Right lobe of liver (tissue), 6 donors: ENCODE results near the gene CHRNG. TPM values are rescaled to one million over a fixed set of nuclear protein-coding genes. Genes with fewer than 3 reads are reported as not detected.

ENCODE experiments used
- ATAC-seq, 4 donors: fragments of 200-7000 bp; cut with Tn5 transposase; one replicate each; pipeline ENCODE4 v1.9.1; 2020; ENCODE audit warnings: mild to moderate bottlenecking in 4 of 4, moderate library complexity in 4 of 4
- DNase-seq, 3 donors: peaks; one replicate each; pipeline ENCODE4 v3.0.0-alpha.2; 2020
- H3K27ac ChIP-seq, 3 donors: fragments of 200-600 bp; one replicate each; pipeline ENCODE4 v1.8.0; 2022
- H3K27me3 ChIP-seq, 2 donors: fragments of 200-600 bp; one replicate each; pipeline ENCODE4 v1.8.0; 2022
- H3K36me3 ChIP-seq, 4 donors: fragments of 200-600 bp; sonication (generic) in 1 of 4; one replicate each; pipeline versions ENCODE4 v1.5.1 to v1.8.0; 2017 to 2022; ENCODE audit warnings: control low read depth in 1 of 4
- H3K4me1 ChIP-seq, 4 donors: fragments of 200-600 bp; sonication (generic) in 1 of 4; one replicate each; pipeline versions ENCODE4 v1.5.1 to v1.8.0; 2017 to 2022; ENCODE audit warnings: control low read depth in 1 of 4
- H3K4me3 ChIP-seq, 3 donors: fragments of 200-600 bp; one replicate each; pipeline ENCODE4 v1.8.0; 2022
- H3K9me3 ChIP-seq, 4 donors: fragments of 200-600 bp; sonication (generic) in 1 of 4; one replicate each; pipeline versions ENCODE4 v1.5.1 to v1.8.0; 2017 to 2022; ENCODE audit warnings: control low read depth in 1 of 4
- CTCF ChIP-seq, 4 donors: fragments of 200-600 bp in 3 of 4; fragments of 450-650 bp in 1 of 4; IDR thresholded peaks; one replicate each; pipeline versions ENCODE4 v1.5.1 to v1.8.0; 2016 to 2022; ENCODE audit warnings: antibody characterized with exemption in 4 of 4, mild to moderate bottlenecking in 2 of 4
- POLR2A ChIP-seq: fragments of 450-650 bp; IDR thresholded peaks from one replicate; pipeline ENCODE4 v1.6.1; 2017; ENCODE audit warnings: antibody characterized with exemption, mild to moderate bottlenecking
- WGBS: methylation state at CpG from one replicate; pipeline ENCODE4 v1.1.6; 2018; ENCODE audit warnings: low coverage, low lambda C conversion rate; ENCODE audit not compliant: insufficient coverage; ENCODE audit errors: missing lambda C conversion rate; 5-methylcytosine and 5-hydroxymethylcytosine counted together
- intact Hi-C, 2 donors: fragments of 100-400 bp; cut with DNase I; formaldehyde crosslinking; loops; one replicate each; pipeline versions ENCODE4 v1.11.2 to v1.14.1; 2022
- total RNA-seq, 6 experiments: library from RNA; depleted of rRNA in 2 of 6; stranded (reverse); fragments of >200 nt in 2 of 6; fragmentation: NEBNext Ultra II Directional in 3 of 6; extraction: Animal tissue kit (Norgen Biotek cat#: 25700) in 3 of 6; gene quantifications; one replicate each; pipeline versions ENCODE4 v1.1.0 to v1.2.4, GENCODE V29; 2016 to 2023
- donor health status: DM: no; HTN: yes; CAD: no.
- donor health status: DM: no; HTN: no; CAD: no.
- donor health status: DM: no; HTN: no; CAD: no.
- donor health status: DM: no; HTN: yes; CAD: no.
- donor health status: DM: no; HTN: yes; CAD: no.

Gene CHRNG
- total RNA-seq, 6 experiments from 2014 or later, result not detected

GRCh38 chr2:232551250-232551638 is 11.8 kb downstream of the CHRNG start:
- H3K27me3 ChIP-seq, result no peaks in the 10 kb centered on the region
- no peak for ATAC-seq
- H3K4me3 ChIP-seq, result peak overlapping the region; percentile 94 to 95 (median 95)
- 11% methylated on average over 7 of the region's 7 CpGs for WGBS
- no peak for DNase-seq
- peak overlapping the region; percentile 95 to 99 (median 95) for H3K27ac ChIP-seq
- peaks cover 0 to 26% (median 3%) of the 10 kb centered on the region in 4 donors for H3K4me1 ChIP-seq
- TF ChIP-seq POLR2A (no peak), CTCF (IDR thresholded peaks at IDR 0.05) (no peak)
- no peaks in the 10 kb centered on the region for H3K9me3 ChIP-seq
- no peaks in the 10 kb centered on the region for H3K36me3 ChIP-seq
- intact Hi-C loops, result no loop called here

- no peak for DNase-seq
- H3K4me1 ChIP-seq, result peaks cover 0 to 32% (median 3%) of the 10 kb centered on the region in 4 donors
- no peaks in the 10 kb centered on the region for H3K36me3 ChIP-seq
- no peaks in the 10 kb centered on the region for H3K27me3 ChIP-seq
- intact Hi-C loops, result no loop called here
- no peak for TF ChIP-seq POLR2A
- TF ChIP-seq CTCF (IDR thresholded peaks at IDR 0.05), result no peak
- peak overlapping the region in 2 of 3 donors; percentile 94 to 95 for H3K4me3 ChIP-seq
- 96% methylated on average over 3 of the region's 4 CpGs for WGBS
- H3K9me3 ChIP-seq, result no peaks in the 10 kb centered on the region
- no peak for ATAC-seq
- no peak overlapping the region for H3K27ac ChIP-seq
Measured at GRCh38 chr2:232551776-232552175, 12.3 kb downstream of the CHRNG start.

- peak overlapping the region in 1 of 3 donors; percentile 42 for H3K27ac ChIP-seq
- ATAC-seq (peak in 1 of 4 donors; percentile 70), DNase-seq (no peak)
- no peaks in the 10 kb centered on the region for H3K27me3 ChIP-seq
- peaks cover 4 to 40% (median 17%) of the 10 kb centered on the region in 4 donors for H3K36me3 ChIP-seq
- no peak overlapping the region for H3K4me3 ChIP-seq
- peaks cover 0 to 32% (median 0%) of the 10 kb centered on the region in 4 donors for H3K4me1 ChIP-seq
- no peaks in the 10 kb centered on the region for H3K9me3 ChIP-seq
- TF ChIP-seq POLR2A (no peak), CTCF (IDR thresholded peaks at IDR 0.05) (no peak)
- intact Hi-C loops, result no loop called here
- 69% methylated on average over 3 of the region's 3 CpGs for WGBS
Measured at GRCh38 chr2:232556426-232556825, 16.9 kb downstream of the CHRNG start.

- Histone ChIP-seq H3K4me3 (no peak overlapping the region), H3K4me1 (no peaks in the 10 kb centered on the region), H3K27ac (no peak overlapping the region), H3K9me3 (no peaks in the 10 kb centered on the region), H3K27me3 (no peaks in the 10 kb centered on the region), H3K36me3 (peaks cover 5 to 87% (median 38%) of the 10 kb centered on the region in 4 donors)
- TF ChIP-seq POLR2A (no peak), CTCF (IDR thresholded peaks at IDR 0.05) (no peak)
- no peak for DNase-seq
- WGBS, result 75% methylated on average over 4 of the region's 8 CpGs
- intact Hi-C loops, result no loop called here
- ATAC-seq, result peak in 1 of 4 donors; percentile 23
Measured at GRCh38 chr2:232562515-232563151, 23.1 kb downstream of the CHRNG start.
